Smooth muscle cell (in vitro differentiated cells): Measurements from ENCODE around the gene LONP2. TPM values are rescaled to one million over a fixed set of nuclear protein-coding genes. Genes with fewer than 3 reads are reported as not detected.
A peak's percentile ranks its signal among the peaks of the same experiment; 100 is the strongest.
"Not testable (repeated sequence)": the region's sequence is repeated elsewhere in the genome, so short reads cannot be mapped to it uniquely, and the experiment has no call there.

Source experiments
- DNase-seq: peaks from one replicate; lab custom pipeline; 2025; ENCODE audit not compliant: unreplicated experiment; lab: John Stamatoyannopoulos, UW
- H2AFZ ChIP-seq: fragments of 200-600 bp; sonication (generic); 2 replicates; pipeline ENCODE4 v1.6.0; 2016; ENCODE audit warnings: antibody characterized with exemption, low read depth, mild to moderate bottlenecking
- H3F3A ChIP-seq: fragments of 200-600 bp; sonication (generic); 2 replicates; pipeline ENCODE4 v1.6.0; 2017; ENCODE audit warnings: antibody characterized with exemption, low read depth
- H3K27ac ChIP-seq: fragments of 200-600 bp; sonication (generic); 2 replicates; pipeline ENCODE4 v1.5.1; 2016; ENCODE audit warnings: low read depth, mild to moderate bottlenecking
- H3K27me3 ChIP-seq: fragments of 200-600 bp; sonication (generic); 2 replicates; pipeline ENCODE4 v1.6.1; 2016; ENCODE audit warnings: low read depth, mild to moderate bottlenecking
- H3K36me3 ChIP-seq: fragments of 200-600 bp; sonication (generic); 2 replicates; pipeline ENCODE4 v1.5.1; 2016; ENCODE audit warnings: low read depth
- H3K4me1 ChIP-seq: fragments of 200-600 bp; sonication (generic); 2 replicates; pipeline ENCODE4 v1.5.1; 2016; ENCODE audit warnings: low read depth
- H3K4me2 ChIP-seq: fragments of 200-600 bp; sonication (generic); 2 replicates; pipeline ENCODE4 v1.6.0; 2016; ENCODE audit warnings: mild to moderate bottlenecking
- H3K4me3 ChIP-seq: fragments of 200-600 bp; sonication (generic); 2 replicates; pipeline ENCODE4 v1.5.1; 2016; ENCODE audit warnings: mild to moderate bottlenecking
- H3K79me2 ChIP-seq: fragments of 200-600 bp; sonication (generic); 2 replicates; pipeline ENCODE4 v1.6.0; 2016; ENCODE audit warnings: low read depth, mild to moderate bottlenecking
- H3K9ac ChIP-seq: fragments of 200-600 bp; sonication (generic); 2 replicates; pipeline ENCODE4 v1.6.0; 2016; ENCODE audit warnings: low read depth
- H3K9me3 ChIP-seq: fragments of 200-600 bp; sonication (generic); replicated peaks from 2 replicates; pipeline ENCODE4 v1.5.1; 2016; ENCODE audit warnings: low read depth
- H4K20me1 ChIP-seq: fragments of 200-600 bp; sonication (generic); 2 replicates; pipeline ENCODE4 v1.6.0; 2016; ENCODE audit warnings: low read depth
- CTCF ChIP-seq: fragments of 200-600 bp; sonication (generic); IDR thresholded peaks from 2 replicates; pipeline ENCODE4 v1.5.1; 2017; ENCODE audit warnings: borderline replicate concordance, mild to moderate bottlenecking, antibody characterized with exemption; ENCODE audit not compliant: insufficient read depth, poor library complexity, severe bottlenecking
- WGBS: methylation state at CpG from one replicate; pipeline ENCODE4 v1.1.7; 2016; ENCODE audit warnings: low lambda C conversion rate; 5-methylcytosine and 5-hydroxymethylcytosine counted together
- polyA plus RNA-seq: library from polyadenylated mRNA; unstranded; fragments of >200 nt; fragmentation: Nextera tagmentation; extraction: Ambion mirVana; gene quantifications from 2 replicates; pipeline ENCODE4 v1.2.1, GENCODE V29; 2016
- total RNA-seq: library from RNA; depleted of rRNA; stranded (reverse); fragments of >200 nt; gene quantifications from 2 replicates; pipeline ENCODE4 v1.2.3, GENCODE V29; 2014

The LONP2 gene
- total and polyA plus RNA-seq, 2 experiments from 2014 or later = 30.4 to 37.4 TPM

- peaks cover 7% of the 10 kb centered on the region for H3K4me1 ChIP-seq
- H3K36me3 ChIP-seq = no peaks in the 10 kb centered on the region
- peaks cover 100% of the 10 kb centered on the region for H3K79me2 ChIP-seq
- no peak for TF ChIP-seq CTCF
- H3K27ac ChIP-seq = no peak overlapping the region
- H3K4me2 ChIP-seq = no peak overlapping the region
- no peak overlapping the region for H3K4me3 ChIP-seq
- no peak for DNase-seq
- no peaks in the 10 kb centered on the region for H3K9me3 ChIP-seq
- peaks cover 100% of the 10 kb centered on the region for H4K20me1 ChIP-seq
- H3F3A ChIP-seq = peaks cover 3% of the 10 kb centered on the region
- H3K9ac ChIP-seq = no peak overlapping the region
- H2AFZ ChIP-seq = no peak overlapping the region
- 90% methylated on average over 4 of the region's 4 CpGs for WGBS
- H3K27me3 ChIP-seq = no peaks in the 10 kb centered on the region
Observed at GRCh38 chr16:48373258-48374029, 129.3 kb downstream of the LONP2 start.

DNA sequence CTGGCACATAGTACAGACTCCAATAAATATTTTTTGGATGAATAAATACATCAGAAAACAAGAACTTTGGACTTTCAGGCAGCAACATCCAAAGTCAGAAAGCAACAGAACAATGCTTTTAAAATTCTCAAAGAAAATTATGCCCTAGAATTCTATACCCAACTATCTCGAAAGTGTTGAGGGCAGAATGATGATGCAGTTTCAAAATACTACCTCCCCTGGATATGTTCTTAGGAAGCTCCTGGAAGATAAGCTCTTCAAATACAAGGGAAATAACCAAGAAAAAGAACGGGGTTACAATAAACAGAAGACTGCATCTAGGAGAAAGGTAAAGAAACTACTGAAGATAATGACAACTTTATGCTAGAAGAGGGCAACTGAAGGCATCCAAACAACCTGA, 130.2 kb downstream of the LONP2 start:
- no peaks in the 10 kb centered on the region for H3K9me3 ChIP-seq
- peaks cover 11% of the 10 kb centered on the region for H3K4me1 ChIP-seq
- peaks cover 100% of the 10 kb centered on the region for H3K79me2 ChIP-seq
- no peak for TF ChIP-seq CTCF
- H3K27me3 ChIP-seq = no peaks in the 10 kb centered on the region
- no peaks in the 10 kb centered on the region for H3K36me3 ChIP-seq
- no peak for DNase-seq
- H3K4me2 ChIP-seq = peak overlapping the region; percentile 8
- no peak overlapping the region for H2AFZ ChIP-seq
- H3K4me3 ChIP-seq = no peak overlapping the region
- no peak overlapping the region for H3K9ac ChIP-seq
- 84% methylated on average over 2 of the region's 2 CpGs for WGBS
- peaks cover 100% of the 10 kb centered on the region for H4K20me1 ChIP-seq
- H3F3A ChIP-seq = peaks cover 3% of the 10 kb centered on the region
- no peak overlapping the region for H3K27ac ChIP-seq

GRCh38 chr16:48377301-48377700, 133.2 kb downstream of the LONP2 start:
- H3K27me3 ChIP-seq, H3K36me3 ChIP-seq, H3K27ac ChIP-seq, H3K4me2 ChIP-seq, H3K4me3 ChIP-seq, H3K9ac ChIP-seq, H2AFZ ChIP-seq, DNase-seq, H3F3A ChIP-seq, H3K9me3 ChIP-seq: not testable (repeated sequence)
- 88% methylated on average over 7 of the region's 7 CpGs for WGBS
- peaks cover 20% of the 10 kb centered on the region for H3K4me1 ChIP-seq
- peaks cover 100% of the 10 kb centered on the region for H3K79me2 ChIP-seq
- peaks cover 100% of the 10 kb centered on the region for H4K20me1 ChIP-seq

- TF ChIP-seq CTCF = no peak
- H3K9me3 ChIP-seq = no peaks in the 10 kb centered on the region
- no peak overlapping the region for H3K9ac ChIP-seq
- H3K4me2 ChIP-seq = no peak overlapping the region
- H3K4me3 ChIP-seq = no peak overlapping the region
- peaks cover 100% of the 10 kb centered on the region for H3K79me2 ChIP-seq
- no peaks in the 10 kb centered on the region for H3K36me3 ChIP-seq
- WGBS = 97% methylated on average over 5 of the region's 5 CpGs
- H3K27me3 ChIP-seq = no peaks in the 10 kb centered on the region
- no peak overlapping the region for H3K27ac ChIP-seq
- DNase-seq = no peak
- H4K20me1 ChIP-seq = peaks cover 100% of the 10 kb centered on the region
- H2AFZ ChIP-seq = no peak overlapping the region
- no peaks in the 10 kb centered on the region for H3F3A ChIP-seq
- peaks cover 27% of the 10 kb centered on the region for H3K4me1 ChIP-seq
Observed at GRCh38 chr16:48378276-48378675, 134.2 kb downstream of the LONP2 start.
